ENCODE results near the gene ANKRD52.
"Not testable (repeated sequence)": the region's sequence is repeated elsewhere in the genome, so short reads cannot be mapped to it uniquely, and the experiment has no call there.

Gene ANKRD52

GRCh38 chr12:56204275-56204674, 53.9 kb downstream of the ANKRD52 start:
- DNase-seq: no peak

- DNase-seq: no peak
Measured at GRCh38 chr12:56202838-56203237, 55.3 kb downstream of the ANKRD52 start.

- no peak for DNase-seq
Measured at GRCh38 chr12:56202366-56202765, 55.8 kb downstream of the ANKRD52 start.

- DNase-seq: no peak
Measured at GRCh38 chr12:56198836-56199235, 59.3 kb downstream of the ANKRD52 start.

- no peak for DNase-seq
Measured at GRCh38 chr12:56197921-56198635, 60.1 kb downstream of the ANKRD52 start.

- not testable (repeated sequence) for DNase-seq
Measured at GRCh38 chr12:56196818-56197550, 61.2 kb downstream of the ANKRD52 start.

GRCh38 chr12:56193025-56193578, 65.1 kb downstream of the ANKRD52 start:
- peak; percentile 70 for DNase-seq

- DNase-seq: no peak
Measured at GRCh38 chr12:56192582-56192981, 65.6 kb downstream of the ANKRD52 start.

- DNase-seq: no peak
Measured at GRCh38 chr12:56190695-56191155, 67.5 kb downstream of the ANKRD52 start.

GRCh38 chr12:56189918-56190694, 68.1 kb downstream of the ANKRD52 start:
- peak; percentile 100 for DNase-seq

GRCh38 chr12:56189099-56189917, 68.9 kb downstream of the ANKRD52 start, which contains the start of gene SMARCC2:
SMARCC2 (minus strand) TSS chr12:56189483; CDS start chr12:56189461, 22 bp downstream.
- DNase-seq: peak; percentile 91

GRCh38 chr12:56188778-56189098, 69.4 kb downstream of the ANKRD52 start:
- DNase-seq: peak; percentile 71

GRCh38 chr12:56188131-56188777, 69.9 kb downstream of the ANKRD52 start:
- DNase-seq: no peak

Data from activated CD8-positive, alpha-beta memory T cell treated with anti-CD3 and anti-CD28 coated beads, Interleukin-2, amount 50 U/mL, for 48 hours (primary cell).